Stimulated activated CD8-positive, alpha-beta memory T cell treated with anti-CD3 and anti-CD28 coated beads, Interleukin-12 subunit alpha, Interleukin-12 subunit beta, amount 100 ng/mL, for 24 hours (primary cell): Measurements from ENCODE around the gene ATG4B.
A peak's percentile ranks its signal among the peaks of the same experiment; 100 is the strongest.

Experiments
- DNase-seq: peaks from one replicate; pipeline ENCODE4 v3.0.0-alpha.2; 2020; ENCODE audit errors: extremely low read depth

ATG4B gene

GRCh38 chr2:241690202-241690717 lies 52.8 kb downstream of the ATG4B start:
- DNase-seq, result no peak

- no peak for DNase-seq
Observed at GRCh38 chr2:241692448-241692847, 55.0 kb downstream of the ATG4B start.

DNA sequence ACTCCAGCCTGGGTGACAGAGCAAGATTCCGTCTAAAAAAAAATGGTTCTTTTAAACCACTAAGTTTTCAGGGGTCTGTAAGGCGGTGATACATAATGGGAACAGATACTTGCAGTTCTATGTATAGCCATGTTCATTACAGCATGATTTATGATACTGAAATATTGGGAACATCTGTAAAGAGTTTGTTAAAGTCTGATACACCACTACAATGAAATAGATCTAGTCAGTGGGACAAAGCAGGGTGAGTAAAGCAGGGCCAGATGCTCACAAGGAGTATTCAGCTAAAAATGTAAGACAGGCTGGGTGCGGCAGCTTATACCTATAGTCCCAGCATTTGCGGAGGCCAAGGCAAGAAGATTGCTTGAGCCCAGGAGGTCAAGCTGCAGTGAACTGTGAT lies 58.2 kb downstream of the ATG4B start:
- DNase-seq, result no peak

- no peak for DNase-seq
Observed at GRCh38 chr2:241701149-241701398, 63.6 kb downstream of the ATG4B start.

DNA sequence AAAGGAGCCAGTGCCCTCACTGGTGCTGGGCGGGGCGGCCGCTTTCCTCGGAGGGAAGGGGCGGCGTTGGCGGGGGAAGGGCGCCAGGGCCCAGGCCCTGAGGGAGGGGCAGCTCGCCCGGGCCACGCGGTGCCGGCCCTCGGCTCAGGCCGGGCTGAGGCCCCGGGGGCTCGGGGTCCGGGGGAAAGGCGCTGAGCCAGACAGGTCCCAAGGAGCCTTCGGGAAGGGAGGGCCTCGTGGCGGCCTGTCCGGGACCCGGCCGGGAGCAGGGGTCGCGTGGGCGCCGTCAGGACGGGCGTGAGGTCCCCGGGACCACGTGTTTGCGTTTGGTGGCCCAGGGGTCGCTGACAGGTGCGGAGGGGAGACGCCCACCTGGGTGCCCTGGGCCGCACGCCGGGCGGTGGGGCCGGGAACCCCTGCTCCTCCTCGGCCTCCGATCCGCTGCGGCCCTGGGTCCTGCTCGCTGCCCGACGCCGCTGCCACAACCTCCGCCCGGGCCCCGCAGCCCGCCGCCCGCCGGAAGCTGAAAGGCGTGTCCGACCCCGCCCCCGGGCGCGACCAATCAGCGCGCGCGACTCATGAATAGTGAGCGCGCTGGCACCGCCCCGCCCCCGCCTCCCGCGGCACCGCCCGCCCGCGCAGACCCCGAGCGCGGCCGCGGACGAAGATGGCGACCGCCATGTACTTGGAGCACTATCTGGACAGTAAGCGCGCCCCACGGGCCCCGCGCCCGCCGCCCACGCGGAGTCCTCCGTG lies 64.1 kb downstream of the ATG4B start, which contains the start of gene ING5:
Gene ING5 (plus strand): TSS at position 641 of the 756 bp plus-strand sequence. CDS start 27 bp downstream, at position 668.
- DNase-seq, result peak; percentile 92

- peak; percentile 76 for DNase-seq
Observed at GRCh38 chr2:241702155-241703031, 64.9 kb downstream of the ATG4B start.

DNA sequence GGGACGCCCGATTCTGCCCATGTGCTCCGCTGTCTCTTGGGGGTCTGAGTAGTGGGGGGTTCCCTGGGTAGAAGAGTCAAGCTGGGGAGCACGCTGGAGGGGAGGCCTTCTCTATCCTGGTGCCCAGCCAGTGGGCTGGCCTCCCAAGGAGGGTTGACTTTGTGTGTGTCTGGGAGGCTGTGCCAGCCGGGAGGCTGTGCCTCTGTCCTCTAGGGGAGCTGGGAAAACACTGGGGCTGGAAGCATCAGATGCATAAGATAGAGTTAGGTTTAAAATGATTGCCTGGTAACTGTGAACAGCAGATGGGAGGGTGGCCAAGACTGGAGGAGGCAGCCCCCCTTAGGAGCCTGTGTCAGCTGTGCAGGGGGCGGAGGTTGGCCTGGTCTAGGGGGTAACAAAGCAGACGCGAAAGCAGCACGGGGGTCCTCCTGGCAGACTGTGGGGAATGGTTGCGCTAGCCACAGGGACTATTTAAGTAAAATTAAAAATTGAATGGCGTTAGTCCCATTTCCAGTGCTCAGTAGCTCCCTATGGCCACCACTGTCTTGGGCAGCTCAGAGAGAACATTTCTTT lies 65.6 kb downstream of the ATG4B start:
- no peak for DNase-seq

- DNase-seq, result no peak
Observed at GRCh38 chr2:241706537-241706936, 69.0 kb downstream of the ATG4B start.

GRCh38 chr2:241708879-241709278 lies 71.4 kb downstream of the ATG4B start:
- DNase-seq, result no peak

DNA sequence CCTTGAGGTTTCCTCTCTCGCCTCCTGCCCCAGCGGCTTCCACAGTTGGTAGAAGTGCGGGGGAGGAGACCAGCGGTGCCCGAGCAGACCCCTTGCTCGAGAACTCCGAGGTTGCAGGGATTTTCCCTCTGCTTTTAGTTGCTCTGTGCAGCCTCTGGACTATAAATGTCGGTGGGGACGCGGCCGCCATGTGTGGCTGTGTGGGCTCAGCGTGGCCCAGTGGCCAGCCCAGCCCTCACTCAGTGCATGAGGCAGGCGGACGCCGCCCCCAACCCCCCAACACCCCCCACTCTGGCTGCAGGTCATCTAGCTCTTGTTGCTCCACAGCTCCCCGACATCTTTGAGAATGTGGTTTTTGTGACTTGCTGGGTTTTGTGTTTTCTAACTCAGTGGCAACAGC lies 81.6 kb downstream of the ATG4B start:
- DNase-seq, result no peak

DNA sequence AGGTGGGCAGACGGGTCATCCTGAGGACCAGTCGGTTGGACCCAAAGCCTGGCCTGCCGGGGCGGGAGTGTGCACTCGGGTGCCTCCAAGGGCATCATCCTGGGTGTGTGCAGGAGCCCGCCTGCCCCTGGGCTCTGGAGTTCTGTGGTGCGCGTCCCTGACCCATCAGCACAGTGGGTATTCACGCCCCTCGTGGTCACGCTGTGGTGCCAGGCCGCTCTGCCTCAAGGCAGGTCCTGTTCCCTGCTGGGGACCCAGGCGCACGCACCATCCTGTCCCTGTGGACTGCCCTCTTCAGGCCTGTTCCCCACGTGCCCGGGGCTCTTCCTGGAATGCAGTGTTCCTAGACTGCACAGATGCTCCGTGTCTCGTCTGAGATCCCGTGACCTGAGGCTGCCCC lies 82.6 kb downstream of the ATG4B start:
- DNase-seq, result no peak

DNA sequence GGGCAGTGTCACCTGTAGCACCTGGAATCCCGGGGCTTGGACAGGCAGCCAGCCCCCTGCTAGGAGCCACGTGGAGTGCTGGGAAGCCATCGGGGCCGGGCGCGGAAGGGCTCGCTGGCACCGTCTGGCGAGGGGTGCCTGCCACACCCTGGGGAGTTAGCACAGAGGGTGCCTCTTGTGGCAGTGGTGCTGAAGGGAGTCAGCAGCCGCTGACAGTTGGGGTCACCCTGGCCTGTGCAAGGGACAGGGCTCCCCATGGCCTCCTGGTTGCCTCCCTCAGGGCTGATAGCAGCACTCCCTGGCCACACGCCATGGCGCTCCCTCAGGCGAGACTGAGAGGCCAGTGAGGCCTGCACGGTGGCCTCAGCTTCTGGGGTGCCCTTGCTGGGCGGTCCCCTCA lies 83.1 kb downstream of the ATG4B start:
- no peak for DNase-seq

DNA sequence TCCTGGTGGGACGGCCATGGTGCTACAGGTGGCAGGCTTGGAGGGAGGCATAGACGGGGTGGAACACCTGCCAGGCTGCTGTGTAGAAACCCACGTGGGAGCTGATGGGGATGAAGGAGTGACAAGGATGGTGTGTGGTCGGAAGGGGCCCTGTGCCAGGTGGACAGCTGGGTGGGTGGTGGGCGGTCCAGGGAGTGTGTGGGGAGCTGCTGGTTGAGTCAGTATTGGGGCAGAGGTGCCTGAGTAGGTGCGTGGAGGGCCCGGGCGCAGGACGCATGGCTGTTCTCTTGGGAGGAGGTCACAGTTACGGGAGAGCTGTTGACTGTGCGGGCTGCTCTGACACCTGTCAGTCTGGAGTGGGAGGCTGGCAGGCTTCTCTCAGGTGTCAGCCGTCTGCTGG lies 84.4 kb downstream of the ATG4B start:
- DNase-seq, result no peak

- no peak for DNase-seq
Observed at GRCh38 chr2:241722896-241723454, 85.5 kb downstream of the ATG4B start.
